Neural cell (in vitro differentiated cells): ENCODE data around the gene BBS12. TPM values are rescaled to one million over a fixed set of nuclear protein-coding genes. Genes with fewer than 3 reads are reported as not detected.

Experiments used
- H2AFZ ChIP-seq: fragments of 200-600, 300-800 bp; sonication (generic), shearing (Covaris generic); 2 replicates; pipeline ENCODE4 v1.6.0; 2014; ENCODE audit warnings: low read depth, mild to moderate bottlenecking, antibody characterized with exemption, low read length, moderate library complexity
- H3F3A ChIP-seq: fragments of 200-600 bp; shearing (Covaris generic); 2 replicates; pipeline ENCODE4 v1.6.1; 2016; ENCODE audit warnings: mild to moderate bottlenecking, moderate library complexity, mixed read lengths, antibody characterized with exemption, low read length; ENCODE audit not compliant: insufficient read depth, poor library complexity, severe bottlenecking
- H3K27ac ChIP-seq: fragments of 200-600, 300-800 bp; sonication (generic), shearing (Covaris generic); 2 replicates; pipeline ENCODE4 v1.5.1; 2014; ENCODE audit warnings: mild to moderate bottlenecking, low read length, moderate library complexity
- H3K27me3 ChIP-seq: fragments of 300-800, 200-600 bp; sonication (generic), shearing (Covaris generic); 2 replicates; pipeline ENCODE4 v1.6.0; 2014; ENCODE audit warnings: mild to moderate bottlenecking, low read depth, low read length, moderate library complexity; ENCODE audit not compliant: insufficient read depth
- H3K36me3 ChIP-seq: fragments of 300-800, 200-600 bp; sonication (generic), shearing (Covaris generic); 2 replicates; pipeline ENCODE4 v1.5.1; 2014; ENCODE audit warnings: mild to moderate bottlenecking, antibody characterized with exemption, low read length, moderate library complexity; ENCODE audit not compliant: insufficient read depth
- H3K4me2 ChIP-seq: fragments of 300-800, 200-600 bp; sonication (generic), shearing (Covaris generic); 2 replicates; pipeline ENCODE4 v1.6.0; 2014; ENCODE audit warnings: mild to moderate bottlenecking, low read length
- H3K4me3 ChIP-seq: fragments of 300-800, 200-600 bp; sonication (generic), shearing (Covaris generic); 2 replicates; pipeline ENCODE4 v1.5.1; 2014; ENCODE audit warnings: mild to moderate bottlenecking, low read length, moderate library complexity
- H3K79me2 ChIP-seq: fragments of 200-600 bp; shearing (Covaris generic); replicated peaks from 2 replicates; pipeline ENCODE4 v1.6.0; 2014; ENCODE audit warnings: mild to moderate bottlenecking, low read length, moderate library complexity; ENCODE audit not compliant: insufficient read depth
- H3K9ac ChIP-seq: fragments of 300-800, 200-600 bp; sonication (generic), shearing (Covaris generic); 2 replicates; pipeline ENCODE4 v1.6.1; 2016; ENCODE audit warnings: mild to moderate bottlenecking, low read length, mixed read lengths
- H3K9me2 ChIP-seq: fragments of 200-600 bp; shearing (Covaris generic); 2 replicates; pipeline ENCODE4 v1.6.1; 2016; ENCODE audit warnings: mild to moderate bottlenecking, low read length, mixed read lengths; ENCODE audit not compliant: insufficient read depth
- H3K9me3 ChIP-seq: fragments of 200-600, 300-800 bp; sonication (generic), shearing (Covaris generic); 2 replicates; pipeline ENCODE4 v1.6.1; 2016; ENCODE audit warnings: mild to moderate bottlenecking, mixed run types, low read length, moderate library complexity, mixed read lengths
- H4K20me1 ChIP-seq: fragments of 200-600 bp; shearing (Covaris generic); 2 replicates; pipeline ENCODE4 v1.6.1; 2016; ENCODE audit warnings: mild to moderate bottlenecking, mixed run types; ENCODE audit not compliant: insufficient read depth
- EP300 ChIP-seq: fragments of 450-650 bp; conservative IDR thresholded peaks from 2 replicates; pipeline ENCODE4 v1.6.1; 2014; ENCODE audit warnings: antibody characterized with exemption, mild to moderate bottlenecking, moderate library complexity; ENCODE audit not compliant: poor library complexity, severe bottlenecking
- EZH2 ChIP-seq: fragments of 200-600, 300-800 bp; shearing (Covaris generic), sonication (generic); IDR thresholded peaks from 2 replicates; pipeline ENCODE4 v1.6.1; 2014; ENCODE audit warnings: antibody characterized with exemption, low read length, borderline replicate concordance, mild to moderate bottlenecking; ENCODE audit not compliant: insufficient read depth, poor library complexity, severe bottlenecking
- MXI1 ChIP-seq: fragments of 450-650 bp; conservative IDR thresholded peaks from 2 replicates; pipeline ENCODE4 v1.6.1; 2014; ENCODE audit warnings: antibody characterized with exemption, mild to moderate bottlenecking; ENCODE audit not compliant: poor library complexity, severe bottlenecking
- POLR2AphosphoS5 ChIP-seq: IDR thresholded peaks from 2 replicates; pipeline ENCODE4 v1.6.1; 2012
- RAD21 ChIP-seq: fragments of 450-650 bp; conservative IDR thresholded peaks from 2 replicates; pipeline ENCODE4 v1.6.1; 2014; ENCODE audit warnings: antibody characterized with exemption, mild to moderate bottlenecking, moderate library complexity
- SMC3 ChIP-seq: fragments of 450-650 bp; conservative IDR thresholded peaks from 2 replicates; pipeline ENCODE4 v1.6.1; 2014; ENCODE audit warnings: antibody characterized with exemption, mild to moderate bottlenecking, moderate library complexity; ENCODE audit not compliant: poor library complexity
- TAF1 ChIP-seq: IDR thresholded peaks from 2 replicates; pipeline ENCODE4 v1.6.1; 2012; ENCODE audit warnings: low read depth
- polyA plus RNA-seq: library from polyadenylated mRNA; depleted of rRNA; stranded (reverse); fragments of >200 nt; gene quantifications from 2 replicates; pipeline ENCODE4 v1.2.3, GENCODE V29; 2014
- TF ChIP-seq, protein P1 (sequence below): IDR thresholded peaks from 2 replicates; pipeline ENCODE4 v1.6.1; 2012; ENCODE audit warnings: borderline replicate concordance
- TF ChIP-seq, protein P2 (sequence below): fragments of 450-650 bp; IDR thresholded peaks from 2 replicates; pipeline ENCODE4 v1.5.1; 2014; ENCODE audit warnings: antibody characterized with exemption, mild to moderate bottlenecking, moderate library complexity; ENCODE audit not compliant: poor library complexity, severe bottlenecking

BBS12 gene
- polyA plus RNA-seq, 1 donor from 2014 or later, result 3.7 TPM

DNA sequence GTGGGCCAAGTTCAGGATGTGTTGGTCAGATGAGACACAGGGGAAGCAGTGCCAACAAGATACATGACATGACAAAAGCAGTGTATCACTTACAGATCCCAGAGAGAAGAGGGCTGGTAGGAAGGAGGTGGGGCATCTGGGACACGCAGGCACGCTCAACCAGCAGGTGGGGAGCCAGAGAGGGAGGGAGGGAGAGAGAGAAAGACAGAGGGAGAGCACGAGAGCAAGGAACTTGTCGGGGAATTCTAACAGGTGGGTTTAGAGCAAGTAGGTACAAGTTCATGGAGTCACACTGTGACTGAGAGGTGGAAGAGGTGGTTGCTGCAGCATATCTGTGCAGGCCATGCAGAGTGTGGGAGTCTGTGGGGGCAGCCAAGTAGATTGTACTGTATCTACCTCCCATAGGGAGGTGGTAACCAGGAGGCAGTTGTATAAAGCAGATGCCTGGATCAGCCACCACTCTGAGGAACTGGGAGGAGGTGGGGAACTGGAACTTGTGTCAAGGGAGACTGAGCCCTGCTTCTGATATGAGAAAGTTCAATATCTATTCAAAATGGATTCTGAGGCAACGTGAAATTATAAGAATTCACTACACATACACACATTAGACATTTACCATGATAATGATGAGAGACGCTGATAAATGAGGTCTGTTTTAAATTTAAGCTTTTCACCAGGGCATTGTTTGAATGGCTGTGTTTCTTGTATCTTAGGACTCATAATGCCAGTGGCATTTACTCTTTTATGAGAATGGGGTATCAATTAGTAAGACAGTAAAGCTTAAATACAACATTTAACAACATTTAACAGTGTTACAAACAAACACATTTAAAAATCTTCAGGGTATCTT, 43.7 kb downstream of the BBS12 start:
- TF ChIP-seq TAF1, result no peak
- TF ChIP-seq SMC3, result no peak
- TF ChIP-seq EP300, result no peak
- TF ChIP-seq EZH2, result no peak
- Histone ChIP-seq H2AFZ (no peak overlapping the region), H3K27ac (no peak overlapping the region)

GRCh38 chr4:122776916-122777315, 44.4 kb downstream of the BBS12 start:
- Histone ChIP-seq H3F3A (no peaks in the 10 kb centered on the region), H3K4me2 (no peak overlapping the region), H3K79me2 (no peaks in the 10 kb centered on the region), H3K9me3 (no peaks in the 10 kb centered on the region), H3K27ac (no peak overlapping the region), H3K9ac (no peak overlapping the region), H3K27me3 (no peaks in the 10 kb centered on the region), H2AFZ (no peak overlapping the region), H3K4me3 (no peak overlapping the region), H3K36me3 (no peaks in the 10 kb centered on the region), H3K9me2 (no peaks in the 10 kb centered on the region), H4K20me1 (no peaks in the 10 kb centered on the region)
- TF ChIP-seq, protein P1, sequence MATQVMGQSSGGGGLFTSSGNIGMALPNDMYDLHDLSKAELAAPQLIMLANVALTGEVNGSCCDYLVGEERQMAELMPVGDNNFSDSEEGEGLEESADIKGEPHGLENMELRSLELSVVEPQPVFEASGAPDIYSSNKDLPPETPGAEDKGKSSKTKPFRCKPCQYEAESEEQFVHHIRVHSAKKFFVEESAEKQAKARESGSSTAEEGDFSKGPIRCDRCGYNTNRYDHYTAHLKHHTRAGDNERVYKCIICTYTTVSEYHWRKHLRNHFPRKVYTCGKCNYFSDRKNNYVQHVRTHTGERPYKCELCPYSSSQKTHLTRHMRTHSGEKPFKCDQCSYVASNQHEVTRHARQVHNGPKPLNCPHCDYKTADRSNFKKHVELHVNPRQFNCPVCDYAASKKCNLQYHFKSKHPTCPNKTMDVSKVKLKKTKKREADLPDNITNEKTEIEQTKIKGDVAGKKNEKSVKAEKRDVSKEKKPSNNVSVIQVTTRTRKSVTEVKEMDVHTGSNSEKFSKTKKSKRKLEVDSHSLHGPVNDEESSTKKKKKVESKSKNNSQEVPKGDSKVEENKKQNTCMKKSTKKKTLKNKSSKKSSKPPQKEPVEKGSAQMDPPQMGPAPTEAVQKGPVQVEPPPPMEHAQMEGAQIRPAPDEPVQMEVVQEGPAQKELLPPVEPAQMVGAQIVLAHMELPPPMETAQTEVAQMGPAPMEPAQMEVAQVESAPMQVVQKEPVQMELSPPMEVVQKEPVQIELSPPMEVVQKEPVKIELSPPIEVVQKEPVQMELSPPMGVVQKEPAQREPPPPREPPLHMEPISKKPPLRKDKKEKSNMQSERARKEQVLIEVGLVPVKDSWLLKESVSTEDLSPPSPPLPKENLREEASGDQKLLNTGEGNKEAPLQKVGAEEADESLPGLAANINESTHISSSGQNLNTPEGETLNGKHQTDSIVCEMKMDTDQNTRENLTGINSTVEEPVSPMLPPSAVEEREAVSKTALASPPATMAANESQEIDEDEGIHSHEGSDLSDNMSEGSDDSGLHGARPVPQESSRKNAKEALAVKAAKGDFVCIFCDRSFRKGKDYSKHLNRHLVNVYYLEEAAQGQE, result no peak
- TF ChIP-seq RAD21 (no peak), TAF1 (no peak), POLR2AphosphoS5 (no peak), EP300 (no peak), MXI1 (no peak), EZH2 (no peak), SMC3 (no peak)
- TF ChIP-seq, protein P2, sequence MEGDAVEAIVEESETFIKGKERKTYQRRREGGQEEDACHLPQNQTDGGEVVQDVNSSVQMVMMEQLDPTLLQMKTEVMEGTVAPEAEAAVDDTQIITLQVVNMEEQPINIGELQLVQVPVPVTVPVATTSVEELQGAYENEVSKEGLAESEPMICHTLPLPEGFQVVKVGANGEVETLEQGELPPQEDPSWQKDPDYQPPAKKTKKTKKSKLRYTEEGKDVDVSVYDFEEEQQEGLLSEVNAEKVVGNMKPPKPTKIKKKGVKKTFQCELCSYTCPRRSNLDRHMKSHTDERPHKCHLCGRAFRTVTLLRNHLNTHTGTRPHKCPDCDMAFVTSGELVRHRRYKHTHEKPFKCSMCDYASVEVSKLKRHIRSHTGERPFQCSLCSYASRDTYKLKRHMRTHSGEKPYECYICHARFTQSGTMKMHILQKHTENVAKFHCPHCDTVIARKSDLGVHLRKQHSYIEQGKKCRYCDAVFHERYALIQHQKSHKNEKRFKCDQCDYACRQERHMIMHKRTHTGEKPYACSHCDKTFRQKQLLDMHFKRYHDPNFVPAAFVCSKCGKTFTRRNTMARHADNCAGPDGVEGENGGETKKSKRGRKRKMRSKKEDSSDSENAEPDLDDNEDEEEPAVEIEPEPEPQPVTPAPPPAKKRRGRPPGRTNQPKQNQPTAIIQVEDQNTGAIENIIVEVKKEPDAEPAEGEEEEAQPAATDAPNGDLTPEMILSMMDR, result no peak

More for the DNA sequence above, 43.7 kb downstream of the BBS12 start:
- Histone ChIP-seq H3K9ac (no peak overlapping the region), H4K20me1 (no peaks in the 10 kb centered on the region), H3K9me2 (no peaks in the 10 kb centered on the region), H3K36me3 (no peaks in the 10 kb centered on the region), H3K4me2 (no peak overlapping the region), H3K9me3 (no peaks in the 10 kb centered on the region), H3K4me3 (no peak overlapping the region), H3K79me2 (no peaks in the 10 kb centered on the region), H3K27me3 (no peaks in the 10 kb centered on the region), H3F3A (no peaks in the 10 kb centered on the region)
